ENCODE measurements around the gene COA8. TPM values are rescaled to one million over a fixed set of nuclear protein-coding genes. Genes with fewer than 3 reads are reported as not detected.
"Not testable (repeated sequence)": the region's sequence is repeated elsewhere in the genome, so short reads cannot be mapped to it uniquely, and the experiment has no call there.

The COA8 gene
- total RNA-seq, 1 donor from 2014 or later, result 37.4 TPM

- no peak for ATAC-seq
- intact Hi-C loops (cut with DNase I), result no loop called here
- no peak for DNase-seq (ENCODE audit: low spot score)
Observed at GRCh38 chr14:103597623-103598377, 35.0 kb downstream of the COA8 start.

GRCh38 chr14:103600503-103600902 lies 37.7 kb downstream of the COA8 start:
- ATAC-seq, result no peak
- no peak for DNase-seq (ENCODE audit: low spot score)
- intact Hi-C loops (cut with DNase I), result no loop called here

- ATAC-seq (no peak), DNase-seq (ENCODE audit: low spot score) (no peak)
- intact Hi-C loops (cut with DNase I), result no loop called here
Observed at GRCh38 chr14:103604620-103605019, 41.9 kb downstream of the COA8 start.

- intact Hi-C loops (cut with DNase I), result no loop called here
- ATAC-seq (peak; percentile 97), DNase-seq (ENCODE audit: low spot score) (peak; percentile 86)
Observed at GRCh38 chr14:103606963-103607668, 44.4 kb downstream of the COA8 start.

- intact Hi-C loops (cut with DNase I), result no loop called here
- DNase-seq (ENCODE audit: low spot score), result no peak
- no peak for ATAC-seq
Observed at GRCh38 chr14:103607822-103608221, 45.1 kb downstream of the COA8 start.

GRCh38 chr14:103609081-103609480 lies 46.3 kb downstream of the COA8 start:
- ATAC-seq; intact Hi-C loops (cut with DNase I); DNase-seq (ENCODE audit: low spot score): not testable (repeated sequence)

- intact Hi-C loops (cut with DNase I), result no loop called here
- ATAC-seq, result no peak
- no peak for DNase-seq (ENCODE audit: low spot score)
Observed at GRCh38 chr14:103611215-103611614, 48.5 kb downstream of the COA8 start.

GRCh38 chr14:103613517-103613916 lies 50.8 kb downstream of the COA8 start:
- DNase-seq (ENCODE audit: low spot score) (no peak), ATAC-seq (no peak)
- intact Hi-C loops (cut with DNase I), result no loop called here

GRCh38 chr14:103616635-103617300 lies 54.0 kb downstream of the COA8 start:
- intact Hi-C loops (cut with DNase I), result no loop called here
- DNase-seq (ENCODE audit: low spot score) (no peak), ATAC-seq (no peak)

- no peak for DNase-seq (ENCODE audit: low spot score)
- ATAC-seq, result no peak
- intact Hi-C loops (cut with DNase I), result no loop called here
Observed at GRCh38 chr14:103619057-103619456, 56.3 kb downstream of the COA8 start.

- DNase-seq (ENCODE audit: low spot score) (no peak), ATAC-seq (no peak)
- intact Hi-C loops (cut with DNase I), result no loop called here
Observed at GRCh38 chr14:103621860-103622259, 59.1 kb downstream of the COA8 start.

GRCh38 chr14:103623308-103623707 lies 60.5 kb downstream of the COA8 start:
- DNase-seq (ENCODE audit: low spot score) (no peak), ATAC-seq (no peak)
- intact Hi-C loops (cut with DNase I), result no loop called here

- intact Hi-C loops (cut with DNase I), result no loop called here
- DNase-seq (ENCODE audit: low spot score) (no peak), ATAC-seq (no peak)
Observed at GRCh38 chr14:103623883-103624482, 61.2 kb downstream of the COA8 start.

- intact Hi-C loops (cut with DNase I), result no loop called here
- ATAC-seq (peak; percentile 37), DNase-seq (ENCODE audit: low spot score) (peak; percentile 72)
Observed at GRCh38 chr14:103624860-103625259, 62.1 kb downstream of the COA8 start.

GRCh38 chr14:103625356-103626095 lies 62.8 kb downstream of the COA8 start:
- no peak for ATAC-seq
- intact Hi-C loops (cut with DNase I), result no loop called here
- DNase-seq (ENCODE audit: low spot score), result no peak

GRCh38 chr14:103626146-103626850 lies 63.5 kb downstream of the COA8 start:
- intact Hi-C loops (cut with DNase I), result no loop called here
- DNase-seq (ENCODE audit: low spot score), result no peak

GRCh38 chr14:103627073-103628025 lies 64.6 kb downstream of the COA8 start:
- DNase-seq (ENCODE audit: low spot score) (no peak), ATAC-seq (no peak)
- intact Hi-C loops (cut with DNase I), result no loop called here

More at GRCh38 chr14:103626146-103626850, 63.5 kb downstream of the COA8 start:
- no peak for ATAC-seq

Data from sciatic nerve (tissue), 2 donors.